ENCODE results near the gene DYNC1I1. TPM values are rescaled to one million over a fixed set of nuclear protein-coding genes. Genes with fewer than 3 reads are reported as not detected.

Gene DYNC1I1
- total and polyA plus RNA-seq, 2 experiments from 2014 or later = 1.4 to 4.1 TPM

GRCh38 chr7:95780665-95781064, 8.3 kb downstream of the DYNC1I1 start (continued):
- TF ChIP-seq CREB1 (CRISPR knock-in tag; IDR thresholded peaks at IDR 0.05; ENCODE audit: low read depth) (no peak), JUNB (IDR thresholded peaks at IDR 0.05; ENCODE audit: unreplicated experiment) (no peak), ZNF114 (CRISPR knock-in tag; IDR thresholded peaks at IDR 0.05) (no peak), STAT1 (IDR thresholded peaks at IDR 0.05; ENCODE audit: unreplicated experiment) (no peak)
- TF ChIP-seq, protein P1, sequence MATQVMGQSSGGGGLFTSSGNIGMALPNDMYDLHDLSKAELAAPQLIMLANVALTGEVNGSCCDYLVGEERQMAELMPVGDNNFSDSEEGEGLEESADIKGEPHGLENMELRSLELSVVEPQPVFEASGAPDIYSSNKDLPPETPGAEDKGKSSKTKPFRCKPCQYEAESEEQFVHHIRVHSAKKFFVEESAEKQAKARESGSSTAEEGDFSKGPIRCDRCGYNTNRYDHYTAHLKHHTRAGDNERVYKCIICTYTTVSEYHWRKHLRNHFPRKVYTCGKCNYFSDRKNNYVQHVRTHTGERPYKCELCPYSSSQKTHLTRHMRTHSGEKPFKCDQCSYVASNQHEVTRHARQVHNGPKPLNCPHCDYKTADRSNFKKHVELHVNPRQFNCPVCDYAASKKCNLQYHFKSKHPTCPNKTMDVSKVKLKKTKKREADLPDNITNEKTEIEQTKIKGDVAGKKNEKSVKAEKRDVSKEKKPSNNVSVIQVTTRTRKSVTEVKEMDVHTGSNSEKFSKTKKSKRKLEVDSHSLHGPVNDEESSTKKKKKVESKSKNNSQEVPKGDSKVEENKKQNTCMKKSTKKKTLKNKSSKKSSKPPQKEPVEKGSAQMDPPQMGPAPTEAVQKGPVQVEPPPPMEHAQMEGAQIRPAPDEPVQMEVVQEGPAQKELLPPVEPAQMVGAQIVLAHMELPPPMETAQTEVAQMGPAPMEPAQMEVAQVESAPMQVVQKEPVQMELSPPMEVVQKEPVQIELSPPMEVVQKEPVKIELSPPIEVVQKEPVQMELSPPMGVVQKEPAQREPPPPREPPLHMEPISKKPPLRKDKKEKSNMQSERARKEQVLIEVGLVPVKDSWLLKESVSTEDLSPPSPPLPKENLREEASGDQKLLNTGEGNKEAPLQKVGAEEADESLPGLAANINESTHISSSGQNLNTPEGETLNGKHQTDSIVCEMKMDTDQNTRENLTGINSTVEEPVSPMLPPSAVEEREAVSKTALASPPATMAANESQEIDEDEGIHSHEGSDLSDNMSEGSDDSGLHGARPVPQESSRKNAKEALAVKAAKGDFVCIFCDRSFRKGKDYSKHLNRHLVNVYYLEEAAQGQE (IDR thresholded peaks at IDR 0.05; ENCODE audit: unreplicated experiment) = no peak

- Mint-ChIP-seq H3K9me3 (peaks cover 5% of the 10 kb centered on the region; the same call in 1 of the 3 replicates), H3K27ac (no peak overlapping the region), H3K36me3 (ENCODE audit: low read depth) (no peaks in the 10 kb centered on the region), H3K4me1 (peaks cover 26% of the 10 kb centered on the region), H3K4me3 (no peak overlapping the region), H3K27me3 (ENCODE audit: insufficient read depth, low read depth, poor library complexity) (peaks cover 8% of the 10 kb centered on the region)
- Histone ChIP-seq H3K9me2 (ENCODE audit: insufficient read depth) (0 out of 2 replicates have a peak, but pooled peaks cover 4% of the 10 kb centered on the region), H3K4me3 (no peak overlapping the region), H4K20me1 (replicated peaks; ENCODE audit: insufficient read depth) (no peaks in the 10 kb centered on the region), H3K36me3 (ENCODE audit: insufficient read depth) (no peaks in the 10 kb centered on the region), H3K27me3 (ENCODE audit: insufficient read depth) (no peaks in the 10 kb centered on the region), H3K4me1 (ENCODE audit: insufficient read depth) (peaks cover 26% of the 10 kb centered on the region), H2AFZ (no peak overlapping the region), H3F3A (replicated peaks; ENCODE audit: low read depth) (no peaks in the 10 kb centered on the region), H3K4me2 (no peak overlapping the region), H3K79me2 (replicated peaks; ENCODE audit: insufficient read depth) (no peaks in the 10 kb centered on the region), H3K27ac (ENCODE audit: low read depth) (no peak overlapping the region)
- no peak for ATAC-seq
- no peak for TF ChIP-seq EZH2phosphoT487 (IDR thresholded peaks at IDR 0.05; ENCODE audit: unreplicated experiment)
- TF ChIP-seq ZNF114 (CRISPR knock-in tag; IDR thresholded peaks at IDR 0.05) = no peak
- TF ChIP-seq, protein P2, sequence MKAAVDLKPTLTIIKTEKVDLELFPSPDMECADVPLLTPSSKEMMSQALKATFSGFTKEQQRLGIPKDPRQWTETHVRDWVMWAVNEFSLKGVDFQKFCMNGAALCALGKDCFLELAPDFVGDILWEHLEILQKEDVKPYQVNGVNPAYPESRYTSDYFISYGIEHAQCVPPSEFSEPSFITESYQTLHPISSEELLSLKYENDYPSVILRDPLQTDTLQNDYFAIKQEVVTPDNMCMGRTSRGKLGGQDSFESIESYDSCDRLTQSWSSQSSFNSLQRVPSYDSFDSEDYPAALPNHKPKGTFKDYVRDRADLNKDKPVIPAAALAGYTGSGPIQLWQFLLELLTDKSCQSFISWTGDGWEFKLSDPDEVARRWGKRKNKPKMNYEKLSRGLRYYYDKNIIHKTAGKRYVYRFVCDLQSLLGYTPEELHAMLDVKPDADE (IDR thresholded peaks at IDR 0.05) = no peak
- TF ChIP-seq EZH2 (IDR thresholded peaks at IDR 0.05; ENCODE audit: low read depth, unreplicated experiment) = no peak
- TF ChIP-seq POLR2AphosphoS5 (IDR thresholded peaks at IDR 0.05; ENCODE audit: low read depth) = no peak
- TF ChIP-seq, protein P3, sequence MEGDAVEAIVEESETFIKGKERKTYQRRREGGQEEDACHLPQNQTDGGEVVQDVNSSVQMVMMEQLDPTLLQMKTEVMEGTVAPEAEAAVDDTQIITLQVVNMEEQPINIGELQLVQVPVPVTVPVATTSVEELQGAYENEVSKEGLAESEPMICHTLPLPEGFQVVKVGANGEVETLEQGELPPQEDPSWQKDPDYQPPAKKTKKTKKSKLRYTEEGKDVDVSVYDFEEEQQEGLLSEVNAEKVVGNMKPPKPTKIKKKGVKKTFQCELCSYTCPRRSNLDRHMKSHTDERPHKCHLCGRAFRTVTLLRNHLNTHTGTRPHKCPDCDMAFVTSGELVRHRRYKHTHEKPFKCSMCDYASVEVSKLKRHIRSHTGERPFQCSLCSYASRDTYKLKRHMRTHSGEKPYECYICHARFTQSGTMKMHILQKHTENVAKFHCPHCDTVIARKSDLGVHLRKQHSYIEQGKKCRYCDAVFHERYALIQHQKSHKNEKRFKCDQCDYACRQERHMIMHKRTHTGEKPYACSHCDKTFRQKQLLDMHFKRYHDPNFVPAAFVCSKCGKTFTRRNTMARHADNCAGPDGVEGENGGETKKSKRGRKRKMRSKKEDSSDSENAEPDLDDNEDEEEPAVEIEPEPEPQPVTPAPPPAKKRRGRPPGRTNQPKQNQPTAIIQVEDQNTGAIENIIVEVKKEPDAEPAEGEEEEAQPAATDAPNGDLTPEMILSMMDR (conservative IDR thresholded peaks at IDR 0.05; ENCODE audit: low read depth in 2 of 2) = no peak
- TF ChIP-seq STAT1 (IDR thresholded peaks at IDR 0.05; ENCODE audit: unreplicated experiment) = no peak
- DNase-seq (ENCODE audit: low spot score) = no peak
Observed at GRCh38 chr7:95781961-95782586, 9.7 kb downstream of the DYNC1I1 start.

Measured in GM23338 (cell line).